Loucy (cell line): ENCODE data around the gene FOXA2.

ENCODE experiments used
- H2AFZ ChIP-seq: fragments of 200-600 bp; sonication (generic); 2 replicates; pipeline ENCODE4 v1.6.0; 2016; ENCODE audit warnings: antibody characterized with exemption, mild to moderate bottlenecking, low read length, moderate library complexity
- H3F3A ChIP-seq: fragments of 200-600 bp; 2 replicates; pipeline ENCODE4 v1.6.0; 2016; ENCODE audit warnings: antibody characterized with exemption, low read depth, mild to moderate bottlenecking
- H3K27me3 ChIP-seq: fragments of 200-600 bp; sonication (generic); 2 replicates; pipeline ENCODE4 v1.6.1; 2014; ENCODE audit warnings: low read length, mild to moderate bottlenecking; ENCODE audit not compliant: insufficient read depth, poor library complexity, severe bottlenecking
- H3K36me3 ChIP-seq: fragments of 200-600 bp; sonication (generic); 2 replicates; pipeline ENCODE4 v1.6.1; 2016; ENCODE audit warnings: low read length; ENCODE audit not compliant: insufficient read depth
- H3K4me1 ChIP-seq: fragments of 200-600 bp; sonication (generic); 2 replicates; pipeline ENCODE4 v1.5.1; 2014; ENCODE audit warnings: low read length, mild to moderate bottlenecking; ENCODE audit not compliant: insufficient read depth, poor library complexity, severe bottlenecking
- H3K4me2 ChIP-seq: fragments of 200-600 bp; sonication (generic); 2 replicates; pipeline ENCODE4 v1.6.0; 2014; ENCODE audit warnings: antibody characterized with exemption, low read length, low read depth, mild to moderate bottlenecking; ENCODE audit not compliant: poor library complexity, severe bottlenecking
- H3K4me3 ChIP-seq: fragments of 200-600 bp; sonication (generic); 2 replicates; pipeline ENCODE4 v1.5.1; 2014; ENCODE audit warnings: low read length, mild to moderate bottlenecking, mixed read lengths; ENCODE audit not compliant: poor library complexity, severe bottlenecking
- H3K79me2 ChIP-seq: fragments of 200-600 bp; sonication (generic); 2 replicates; pipeline ENCODE4 v1.6.1; 2014; ENCODE audit warnings: low read length; ENCODE audit not compliant: insufficient read depth
- H3K9ac ChIP-seq: fragments of 200-600 bp; sonication (generic); 2 replicates; pipeline ENCODE4 v1.6.0; 2014; ENCODE audit warnings: mild to moderate bottlenecking, low read depth, low read length, moderate library complexity; ENCODE audit not compliant: poor library complexity, severe bottlenecking
- H3K9me2 ChIP-seq: fragments of 200-600 bp; sonication (generic); replicated peaks from 2 replicates; pipeline ENCODE4 v1.6.1; 2016; ENCODE audit warnings: low read depth, low read length, mixed read lengths
- H3K9me3 ChIP-seq: fragments of 200-600 bp; sonication (generic); 2 replicates; pipeline ENCODE4 v1.6.1; 2014; ENCODE audit warnings: mild to moderate bottlenecking, antibody characterized with exemption, low read length, low read depth; ENCODE audit not compliant: insufficient read depth
- H4K20me1 ChIP-seq: fragments of 200-600 bp; sonication (generic); 2 replicates; pipeline ENCODE4 v1.6.0; 2014; ENCODE audit warnings: antibody characterized with exemption, low read length, mild to moderate bottlenecking; ENCODE audit not compliant: insufficient read depth, poor library complexity, severe bottlenecking
- CTCF ChIP-seq: fragments of 200-600 bp; sonication (generic); conservative IDR thresholded peaks from 2 replicates; pipeline ENCODE4 v1.5.1; 2014; ENCODE audit warnings: mild to moderate bottlenecking, antibody characterized with exemption, low read length
- EZH2phosphoT487 ChIP-seq: fragments of 200-600 bp; IDR thresholded peaks from 2 replicates; pipeline ENCODE4 v1.6.1; 2018; ENCODE audit warnings: antibody characterized with exemption, mild to moderate bottlenecking, moderate library complexity, borderline replicate concordance

FOXA2 gene

GRCh38 chr20:22586645-22587310 is 2.4 kb upstream of the FOXA2 start:
- Histone ChIP-seq H3F3A (no peaks in the 10 kb centered on the region), H3K4me3 (no peak overlapping the region), H3K36me3 (no peaks in the 10 kb centered on the region), H3K9me3 (no peaks in the 10 kb centered on the region), H3K79me2 (no peaks in the 10 kb centered on the region), H2AFZ (no peak overlapping the region), H3K4me1 (no peaks in the 10 kb centered on the region), H3K9me2 (no peaks in the 10 kb centered on the region), H3K27me3 (no peaks in the 10 kb centered on the region), H4K20me1 (no peaks in the 10 kb centered on the region), H3K4me2 (no peak overlapping the region), H3K9ac (no peak overlapping the region)
- peak; percentile 12; the same call in 1 of the 2 replicates for TF ChIP-seq CTCF
- TF ChIP-seq EZH2phosphoT487: no peak

- H2AFZ ChIP-seq: no peak overlapping the region
- no peak overlapping the region for H3K4me3 ChIP-seq
- no peaks in the 10 kb centered on the region for H3K36me3 ChIP-seq
- no peaks in the 10 kb centered on the region for H3K9me3 ChIP-seq
- no peaks in the 10 kb centered on the region for H3K4me1 ChIP-seq
- TF ChIP-seq EZH2phosphoT487: no peak
- no peak for TF ChIP-seq CTCF
- no peak overlapping the region for H3K9ac ChIP-seq
- no peaks in the 10 kb centered on the region for H3F3A ChIP-seq
- no peaks in the 10 kb centered on the region for H3K27me3 ChIP-seq
- no peak overlapping the region for H3K4me2 ChIP-seq
- no peaks in the 10 kb centered on the region for H3K9me2 ChIP-seq
- no peaks in the 10 kb centered on the region for H3K79me2 ChIP-seq
- H4K20me1 ChIP-seq: no peaks in the 10 kb centered on the region
Observed at GRCh38 chr20:22585786-22586493, 1.6 kb upstream of the FOXA2 start.

- no peak for TF ChIP-seq CTCF
- TF ChIP-seq EZH2phosphoT487: no peak
- Histone ChIP-seq H3K79me2 (no peaks in the 10 kb centered on the region), H4K20me1 (no peaks in the 10 kb centered on the region), H3K4me1 (no peaks in the 10 kb centered on the region), H3K4me3 (no peak overlapping the region), H3F3A (no peaks in the 10 kb centered on the region), H3K9ac (no peak overlapping the region), H2AFZ (no peak overlapping the region), H3K9me2 (no peaks in the 10 kb centered on the region), H3K4me2 (no peak overlapping the region), H3K36me3 (no peaks in the 10 kb centered on the region), H3K9me3 (no peaks in the 10 kb centered on the region), H3K27me3 (no peaks in the 10 kb centered on the region)
Observed at GRCh38 chr20:22584922-22585785, 782 bp upstream of the FOXA2 start.
